Mesothelial cell of epicardium (in vitro differentiated cells): ENCODE data around the gene FOXF2. TPM values are rescaled to one million over a fixed set of nuclear protein-coding genes. Genes with fewer than 3 reads are reported as not detected.

Experiments used
- DNase-seq, 2 experiments: peaks; one replicate each; pipeline ENCODE4 v3.0.0; 2021; ENCODE audit warnings: low spot score in 2 of 2; ENCODE audit not compliant: unreplicated experiment in 2 of 2
- H3K27ac Mint-ChIP-seq: 2 replicates; pipeline ENCODE4 v1.8.0; 2021; ENCODE audit warnings: mixed read lengths
- H3K27me3 Mint-ChIP-seq: 2 replicates; pipeline ENCODE4 v1.8.0; 2021; ENCODE audit warnings: low read depth, mixed read lengths
- H3K36me3 Mint-ChIP-seq: 2 replicates; pipeline ENCODE4 v1.8.0; 2021; ENCODE audit warnings: mixed read lengths
- H3K4me1 Mint-ChIP-seq: 2 replicates; pipeline ENCODE4 v1.8.0; 2021; ENCODE audit warnings: mixed read lengths
- H3K4me3 Mint-ChIP-seq: 2 replicates; pipeline ENCODE4 v1.8.0; 2021; ENCODE audit warnings: mild to moderate bottlenecking, moderate library complexity, mixed read lengths
- H3K9me3 Mint-ChIP-seq: 2 replicates; pipeline ENCODE4 v1.8.0; 2021; ENCODE audit warnings: mixed read lengths
- CTCF ChIP-seq: fragments of 200-600 bp; sonication (generic); IDR thresholded peaks from one replicate; pipeline ENCODE4 v1.5.0; 2021; ENCODE audit warnings: antibody characterized with exemption; ENCODE audit not compliant: unreplicated experiment
- total RNA-seq: library from RNA; stranded (reverse); gene quantifications from 3 replicates; pipeline ENCODE4 v1.2.1, GENCODE V29; 2021

The FOXF2 gene
- total RNA-seq, 1 donor from 2014 or later, result 0.13 TPM

DNA sequence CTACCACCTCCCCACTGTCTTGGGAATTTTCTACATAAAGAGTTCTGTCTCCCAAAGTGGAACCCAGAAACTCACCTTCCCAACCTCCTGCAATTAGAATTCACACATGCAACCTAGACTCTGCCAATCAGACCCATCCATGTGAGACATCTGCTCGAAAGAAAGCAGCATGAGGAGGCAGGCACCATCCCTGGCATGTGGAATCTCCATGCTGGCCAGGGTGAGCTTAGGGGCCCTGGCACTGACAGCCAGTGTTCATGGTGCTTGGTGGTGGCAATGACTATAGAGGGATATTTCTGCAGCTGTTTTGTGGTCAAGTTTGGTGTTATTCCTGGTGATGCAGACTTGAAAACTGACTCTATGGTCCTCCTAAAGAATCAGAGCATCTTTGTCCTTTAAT lies 17.4 kb upstream of the FOXF2 start:
- peaks cover 24% of the 10 kb centered on the region for H3K9me3 Mint-ChIP-seq
- H3K4me1 Mint-ChIP-seq, result no peaks in the 10 kb centered on the region
- no peak overlapping the region for H3K4me3 Mint-ChIP-seq
- no peak overlapping the region for H3K27ac Mint-ChIP-seq
- no peak for TF ChIP-seq CTCF
- H3K27me3 Mint-ChIP-seq, result peaks cover 95% of the 10 kb centered on the region
- no peaks in the 10 kb centered on the region for H3K36me3 Mint-ChIP-seq
- no peak for DNase-seq

DNA sequence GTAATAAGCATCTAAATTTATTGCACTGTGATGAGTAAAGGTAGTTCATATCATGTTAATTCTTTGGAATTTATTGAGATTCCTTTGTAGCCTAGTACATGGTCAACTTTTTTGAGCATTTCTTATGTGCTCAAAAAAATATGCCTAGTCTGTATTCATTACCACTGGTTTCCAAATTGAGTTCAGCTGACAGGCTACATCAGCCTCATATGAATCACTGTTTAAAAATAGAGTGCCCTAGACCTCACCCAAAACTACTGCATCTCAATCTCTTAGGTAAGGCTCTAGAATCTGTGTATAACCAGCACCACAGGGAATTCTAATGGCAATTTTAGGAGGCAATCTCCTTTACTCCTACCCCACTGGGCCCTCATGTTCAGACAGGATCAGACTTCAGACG lies 16.7 kb upstream of the FOXF2 start:
- Mint-ChIP-seq H3K27me3 (peaks cover 96% of the 10 kb centered on the region), H3K9me3 (peaks cover 24% of the 10 kb centered on the region), H3K27ac (no peak overlapping the region), H3K4me3 (no peak overlapping the region), H3K4me1 (no peaks in the 10 kb centered on the region), H3K36me3 (no peaks in the 10 kb centered on the region)
- no peak for TF ChIP-seq CTCF
- no peak for DNase-seq

- Mint-ChIP-seq H3K27me3 (peaks cover 95% of the 10 kb centered on the region), H3K27ac (no peak overlapping the region), H3K4me1 (no peaks in the 10 kb centered on the region), H3K4me3 (no peak overlapping the region), H3K9me3 (peaks cover 12% of the 10 kb centered on the region), H3K36me3 (no peaks in the 10 kb centered on the region)
- no peak for DNase-seq
- TF ChIP-seq CTCF, result no peak
These were observed 12.7 kb upstream of the FOXF2 start for GRCh38 chr6:1376653-1377052.

GRCh38 chr6:1377526-1377925 lies 11.8 kb upstream of the FOXF2 start:
- H3K27me3 Mint-ChIP-seq, result peaks cover 94% of the 10 kb centered on the region
- peaks cover 7% of the 10 kb centered on the region for H3K9me3 Mint-ChIP-seq
- TF ChIP-seq CTCF, result no peak
- no peak overlapping the region for H3K4me3 Mint-ChIP-seq
- H3K36me3 Mint-ChIP-seq, result no peaks in the 10 kb centered on the region
- no peak for DNase-seq
- no peaks in the 10 kb centered on the region for H3K4me1 Mint-ChIP-seq
- H3K27ac Mint-ChIP-seq, result no peak overlapping the region

GRCh38 chr6:1378065-1379016 lies 11.0 kb upstream of the FOXF2 start:
- no peak overlapping the region for H3K27ac Mint-ChIP-seq
- TF ChIP-seq CTCF, result no peak
- DNase-seq, result no peak
- H3K4me1 Mint-ChIP-seq, result no peaks in the 10 kb centered on the region
- no peaks in the 10 kb centered on the region for H3K36me3 Mint-ChIP-seq
- no peaks in the 10 kb centered on the region for H3K9me3 Mint-ChIP-seq
- no peak overlapping the region for H3K4me3 Mint-ChIP-seq
- peaks cover 93% of the 10 kb centered on the region for H3K27me3 Mint-ChIP-seq
